ENCODE data around the gene SCAF4. TPM values are rescaled to one million over a fixed set of nuclear protein-coding genes. Genes with fewer than 3 reads are reported as not detected.
A peak's percentile ranks its signal among the peaks of the same experiment; 100 is the strongest.

SCAF4 gene
- total RNA-seq, 1 donor from 2014 or later, result 58.9 TPM

DNA sequence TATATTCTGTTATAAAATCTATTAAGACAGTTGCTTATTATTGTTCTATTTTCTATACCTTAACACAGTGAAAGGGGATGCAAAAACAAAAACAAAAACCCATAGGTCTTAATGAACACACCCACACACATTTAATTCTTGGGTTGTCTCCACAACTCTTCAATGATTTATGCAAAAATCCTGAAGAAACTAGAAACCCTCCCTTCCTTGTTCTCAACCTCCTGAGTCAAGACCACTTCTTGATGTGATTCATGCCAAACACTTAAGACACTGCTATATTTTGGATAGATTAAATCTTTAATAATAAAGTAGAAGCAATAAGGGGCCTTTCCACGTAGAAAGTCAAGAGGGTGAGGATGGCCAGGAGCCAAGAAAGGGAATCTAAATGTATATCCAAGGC lies 23.4 kb downstream of the SCAF4 start:
- TF ChIP-seq, protein P1, sequence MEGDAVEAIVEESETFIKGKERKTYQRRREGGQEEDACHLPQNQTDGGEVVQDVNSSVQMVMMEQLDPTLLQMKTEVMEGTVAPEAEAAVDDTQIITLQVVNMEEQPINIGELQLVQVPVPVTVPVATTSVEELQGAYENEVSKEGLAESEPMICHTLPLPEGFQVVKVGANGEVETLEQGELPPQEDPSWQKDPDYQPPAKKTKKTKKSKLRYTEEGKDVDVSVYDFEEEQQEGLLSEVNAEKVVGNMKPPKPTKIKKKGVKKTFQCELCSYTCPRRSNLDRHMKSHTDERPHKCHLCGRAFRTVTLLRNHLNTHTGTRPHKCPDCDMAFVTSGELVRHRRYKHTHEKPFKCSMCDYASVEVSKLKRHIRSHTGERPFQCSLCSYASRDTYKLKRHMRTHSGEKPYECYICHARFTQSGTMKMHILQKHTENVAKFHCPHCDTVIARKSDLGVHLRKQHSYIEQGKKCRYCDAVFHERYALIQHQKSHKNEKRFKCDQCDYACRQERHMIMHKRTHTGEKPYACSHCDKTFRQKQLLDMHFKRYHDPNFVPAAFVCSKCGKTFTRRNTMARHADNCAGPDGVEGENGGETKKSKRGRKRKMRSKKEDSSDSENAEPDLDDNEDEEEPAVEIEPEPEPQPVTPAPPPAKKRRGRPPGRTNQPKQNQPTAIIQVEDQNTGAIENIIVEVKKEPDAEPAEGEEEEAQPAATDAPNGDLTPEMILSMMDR (IDR thresholded peaks at IDR 0.05; ENCODE audit: unreplicated experiment), result no peak
- H3K4me1 Mint-ChIP-seq, result peaks cover 16% of the 10 kb centered on the region

DNA sequence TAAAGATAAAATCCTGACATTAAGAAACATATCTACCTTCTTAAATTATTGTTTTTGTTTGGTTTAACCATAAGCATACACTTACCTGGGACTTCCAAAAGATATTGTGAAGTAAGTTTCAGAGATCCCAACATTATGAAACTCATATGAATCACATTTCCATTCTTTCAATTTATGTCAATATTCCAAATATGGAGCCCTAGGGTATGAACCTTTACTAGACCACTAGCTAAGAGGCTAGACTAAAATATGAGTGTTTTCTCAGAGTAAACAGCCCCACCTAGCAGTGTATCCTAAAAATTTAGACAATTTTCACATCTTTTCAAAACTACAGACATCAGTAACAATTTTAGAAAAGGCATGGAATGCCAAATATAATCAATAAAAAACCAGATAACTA lies 24.4 kb downstream of the SCAF4 start:
- H3K36me3 Mint-ChIP-seq, result peaks cover 3% of the 10 kb centered on the region
- no peaks in the 10 kb centered on the region for H3K27me3 Mint-ChIP-seq (ENCODE audit: low read depth)
- DNase-seq (ENCODE audit: low spot score in 2 of 2, unreplicated experiment in 2 of 2), result no peak
- H3K9me3 Mint-ChIP-seq, result no peaks in the 10 kb centered on the region
- TF ChIP-seq, protein P1 (IDR thresholded peaks at IDR 0.05; ENCODE audit: unreplicated experiment), result no peak
- H3K4me1 Mint-ChIP-seq, result peaks cover 16% of the 10 kb centered on the region
- H3K4me3 Mint-ChIP-seq, result no peak overlapping the region
- H3K27ac Mint-ChIP-seq, result no peak overlapping the region

More for the DNA sequence above, 23.4 kb downstream of the SCAF4 start:
- no peaks in the 10 kb centered on the region for H3K9me3 Mint-ChIP-seq
- no peak overlapping the region for H3K4me3 Mint-ChIP-seq
- peak overlapping the region; percentile 51 for H3K27ac Mint-ChIP-seq
- no peak for DNase-seq (ENCODE audit: low spot score in 2 of 2, unreplicated experiment in 2 of 2)
- H3K27me3 Mint-ChIP-seq (ENCODE audit: low read depth), result no peaks in the 10 kb centered on the region
- no peaks in the 10 kb centered on the region for H3K36me3 Mint-ChIP-seq

DNA sequence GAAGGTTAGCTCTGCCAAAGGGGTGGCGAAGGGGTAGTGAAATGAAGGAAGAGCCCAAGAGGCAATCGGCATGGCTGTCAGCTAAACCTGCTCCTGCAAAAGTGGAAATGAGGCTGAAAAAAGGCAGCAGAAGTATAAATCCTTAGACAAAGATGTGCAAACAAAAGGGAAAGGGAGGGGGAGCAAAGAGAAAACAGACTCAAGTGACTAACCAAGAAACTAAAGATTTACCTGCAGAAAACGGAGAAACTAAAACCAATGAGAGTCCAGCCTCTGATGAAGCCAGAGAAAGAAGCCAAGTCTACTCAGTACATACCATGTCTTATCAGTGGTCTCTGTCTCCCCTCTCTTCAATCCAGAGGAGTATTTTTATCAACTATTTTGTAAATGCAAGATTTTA lies 25.4 kb downstream of the SCAF4 start:
- no peaks in the 10 kb centered on the region for H3K9me3 Mint-ChIP-seq
- peaks cover 16% of the 10 kb centered on the region for H3K4me1 Mint-ChIP-seq
- H3K27ac Mint-ChIP-seq, result no peak overlapping the region
- H3K4me3 Mint-ChIP-seq, result no peak overlapping the region
- no peaks in the 10 kb centered on the region for H3K27me3 Mint-ChIP-seq (ENCODE audit: low read depth)
- DNase-seq (ENCODE audit: low spot score in 2 of 2, unreplicated experiment in 2 of 2), result no peak
- peaks cover 10% of the 10 kb centered on the region for H3K36me3 Mint-ChIP-seq
- TF ChIP-seq, protein P1 (IDR thresholded peaks at IDR 0.05; ENCODE audit: unreplicated experiment), result no peak

DNA sequence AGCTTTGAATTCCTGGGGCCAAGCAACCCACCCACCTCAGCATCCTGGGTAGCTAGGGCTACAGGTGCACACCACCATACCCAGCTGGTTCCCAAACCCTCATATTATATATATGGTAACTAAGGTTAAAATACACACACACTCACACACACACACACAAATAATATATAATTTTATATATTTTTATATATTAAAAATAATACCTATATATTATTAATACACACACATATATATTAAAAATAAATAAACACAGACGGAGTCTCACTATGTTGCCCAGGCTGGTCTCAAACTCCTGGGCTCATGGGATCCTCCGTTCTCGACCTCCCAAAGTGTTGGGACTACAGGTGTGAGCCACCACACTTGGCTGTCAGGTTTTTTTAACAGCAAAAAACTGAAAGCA lies 31.9 kb downstream of the SCAF4 start:
- Mint-ChIP-seq H3K9me3 (no peaks in the 10 kb centered on the region), H3K27ac (no peak overlapping the region), H3K4me3 (no peak overlapping the region), H3K36me3 (peaks cover 36% of the 10 kb centered on the region), H3K4me1 (peaks cover 4% of the 10 kb centered on the region), H3K27me3 (ENCODE audit: low read depth) (no peaks in the 10 kb centered on the region)
- TF ChIP-seq, protein P1 (IDR thresholded peaks at IDR 0.05; ENCODE audit: unreplicated experiment), result no peak
- no peak for DNase-seq (ENCODE audit: low spot score in 2 of 2, unreplicated experiment in 2 of 2)

DNA sequence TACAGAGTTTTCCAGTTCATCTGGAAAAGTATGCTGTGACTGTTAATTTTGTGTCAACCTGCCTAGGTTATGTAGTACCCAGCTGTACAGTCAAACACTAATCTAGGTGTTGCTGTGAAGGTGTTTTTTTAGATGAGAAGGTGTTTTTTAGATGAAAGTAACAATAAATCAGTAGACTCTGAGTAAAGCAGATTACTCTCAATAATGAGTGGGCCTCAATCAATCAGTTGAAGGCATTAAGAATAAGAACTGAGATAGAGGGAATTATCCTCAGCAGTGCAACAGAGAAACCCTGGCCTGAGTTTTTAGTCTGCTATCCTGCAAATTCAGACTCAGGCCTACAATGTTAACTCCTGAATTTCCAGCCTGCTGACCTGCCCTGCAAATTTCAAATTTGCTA lies 33.5 kb downstream of the SCAF4 start:
- TF ChIP-seq, protein P1 (IDR thresholded peaks at IDR 0.05; ENCODE audit: unreplicated experiment), result no peak
- Mint-ChIP-seq H3K27me3 (ENCODE audit: low read depth) (no peaks in the 10 kb centered on the region), H3K4me3 (no peak overlapping the region), H3K36me3 (peaks cover 45% of the 10 kb centered on the region), H3K4me1 (peaks cover 4% of the 10 kb centered on the region), H3K27ac (peak overlapping the region; percentile 4), H3K9me3 (no peaks in the 10 kb centered on the region)
- DNase-seq (ENCODE audit: low spot score in 2 of 2, unreplicated experiment in 2 of 2), result no peak

DNA sequence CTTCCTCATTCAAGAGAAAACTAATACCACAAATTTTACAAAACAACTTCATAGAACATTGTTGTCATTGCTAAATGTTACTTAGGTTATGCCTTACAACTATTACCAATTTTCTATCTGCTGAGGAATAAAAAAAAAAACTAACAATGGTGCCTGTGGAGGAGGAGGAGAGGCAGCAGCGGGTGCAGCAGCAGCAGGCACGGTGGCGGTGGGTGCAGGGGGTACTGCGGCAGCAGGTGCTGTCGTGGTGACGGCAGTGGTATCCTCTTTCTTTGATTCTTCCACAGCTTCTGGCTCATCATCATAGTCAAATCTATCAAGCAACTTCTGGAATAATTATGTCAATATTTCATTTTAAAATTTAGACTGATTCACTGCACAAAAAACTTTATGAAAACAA lies 35.5 kb downstream of the SCAF4 start:
- TF ChIP-seq, protein P1 (IDR thresholded peaks at IDR 0.05; ENCODE audit: unreplicated experiment), result no peak
- Mint-ChIP-seq H3K27me3 (ENCODE audit: low read depth) (no peaks in the 10 kb centered on the region), H3K27ac (no peak overlapping the region), H3K36me3 (peaks cover 43% of the 10 kb centered on the region), H3K4me1 (peaks cover 4% of the 10 kb centered on the region), H3K9me3 (no peaks in the 10 kb centered on the region), H3K4me3 (no peak overlapping the region)
- no peak for DNase-seq (ENCODE audit: low spot score in 2 of 2, unreplicated experiment in 2 of 2)

All from mesothelial cell of epicardium (in vitro differentiated cells).